ENCODE results near the gene SMIM41.

Gene SMIM41

GRCh38 chr12:52067081-52067374, 12.5 kb upstream of the SMIM41 start:
- no peak overlapping the region for H3K27ac ChIP-seq
- TF ChIP-seq ZFX (IDR thresholded peaks at IDR 0.05) (no peak), CTCF (conservative IDR thresholded peaks at IDR 0.05) (no peak)

DNA sequence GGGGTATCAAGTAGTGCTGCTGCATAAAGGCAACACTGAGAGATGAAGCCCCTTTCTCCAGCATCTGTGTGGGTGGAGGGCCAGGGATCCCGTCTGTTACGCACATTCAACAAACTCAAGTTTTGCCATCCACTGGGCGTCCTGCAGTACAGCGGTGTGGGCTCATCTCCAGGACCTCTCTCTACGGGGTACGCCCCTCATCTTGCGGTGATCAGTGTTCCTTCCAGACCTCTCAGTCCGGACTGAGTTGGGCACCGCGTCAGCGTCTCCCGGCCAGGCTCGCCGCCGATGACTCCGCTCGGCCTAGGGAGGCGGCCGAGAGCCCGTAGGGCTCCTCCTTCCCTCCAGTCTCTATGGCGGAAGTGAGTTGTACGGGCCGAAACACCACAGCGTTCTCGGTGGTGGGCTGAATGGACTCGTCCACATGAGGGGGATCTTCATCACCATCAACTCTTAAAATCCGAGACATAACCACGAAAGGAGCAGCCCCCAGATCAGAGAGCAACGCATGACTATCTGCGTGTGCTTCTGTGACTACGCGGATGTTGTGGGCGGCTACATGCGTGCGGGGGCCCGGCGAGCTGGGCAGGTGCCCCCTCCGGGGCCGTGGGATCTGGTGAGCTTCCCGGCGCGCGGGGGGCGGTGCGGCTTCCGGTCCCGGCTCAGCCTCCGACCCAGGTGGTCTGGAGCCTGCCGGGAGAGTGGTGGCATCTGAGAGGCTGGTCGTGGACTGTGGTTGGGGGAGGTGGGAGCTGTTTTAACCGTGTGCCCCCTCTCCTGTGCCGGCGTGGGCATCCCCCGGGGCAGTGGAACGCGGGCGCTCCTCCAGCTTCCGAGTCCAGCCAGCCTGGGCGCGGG, 9.9 kb upstream of the SMIM41 start, which contains the start of gene ATG101:
TSS of gene ATG101 (plus strand) at position 652 of the 858 bp plus-strand sequence. CDS start 3,673 bp downstream, outside the sequence.
- TF ChIP-seq CTCF (conservative IDR thresholded peaks at IDR 0.05) (peak; percentile 96), ZFX (IDR thresholded peaks at IDR 0.05) (no peak)
- peak within 1 kb of the TSS; percentile 88 for H3K27ac ChIP-seq

GRCh38 chr12:52070185-52070925, 9.1 kb upstream of the SMIM41 start:
- TF ChIP-seq CTCF (conservative IDR thresholded peaks at IDR 0.05): no peak
- no peak for TF ChIP-seq ZFX (IDR thresholded peaks at IDR 0.05)
- H3K27ac ChIP-seq: peak overlapping the region; percentile 88

DNA sequence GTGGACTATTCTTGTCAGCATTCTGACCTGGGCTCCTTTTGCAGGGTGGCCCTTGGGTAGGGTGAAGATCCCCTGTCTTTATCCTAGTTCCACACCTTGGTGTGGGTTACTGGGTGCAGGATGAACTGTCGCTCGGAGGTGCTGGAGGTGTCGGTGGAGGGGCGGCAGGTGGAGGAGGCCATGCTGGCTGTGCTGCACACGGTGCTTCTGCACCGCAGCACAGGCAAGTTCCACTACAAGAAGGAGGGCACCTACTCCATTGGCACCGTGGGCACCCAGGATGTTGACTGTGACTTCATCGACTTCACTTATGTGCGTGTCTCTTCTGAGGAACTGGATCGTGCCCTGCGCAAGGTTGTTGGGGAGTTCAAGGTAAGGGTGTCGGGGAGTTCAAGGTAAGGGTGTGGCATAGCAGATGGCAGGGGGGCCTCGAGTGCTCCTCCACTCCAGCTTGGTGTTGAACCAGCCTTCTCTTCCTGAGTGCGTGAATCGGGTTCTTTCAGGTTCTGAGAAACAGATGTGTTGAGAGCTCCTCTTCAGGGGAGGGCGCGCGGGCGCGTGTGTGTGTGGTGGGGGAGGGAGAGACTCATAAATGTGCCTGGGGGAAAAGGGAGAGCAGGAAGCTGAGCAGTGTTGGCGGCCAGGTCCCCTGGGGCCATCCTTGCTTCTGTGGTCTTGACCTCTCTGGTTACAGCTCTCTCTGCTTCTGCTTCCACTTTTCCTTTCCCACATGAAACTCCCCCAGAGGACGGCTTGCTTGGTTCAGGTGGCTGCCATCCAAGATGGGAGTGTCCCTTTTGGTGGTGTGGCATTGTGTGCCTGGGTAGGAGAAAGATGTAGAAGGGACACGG, 5.7 kb upstream of the SMIM41 start:
- H3K27ac ChIP-seq: peak overlapping the region; percentile 1; the same call in 1 of the 2 replicates
- no peak for TF ChIP-seq ZFX (IDR thresholded peaks at IDR 0.05)
- no peak for TF ChIP-seq CTCF (conservative IDR thresholded peaks at IDR 0.05)

DNA sequence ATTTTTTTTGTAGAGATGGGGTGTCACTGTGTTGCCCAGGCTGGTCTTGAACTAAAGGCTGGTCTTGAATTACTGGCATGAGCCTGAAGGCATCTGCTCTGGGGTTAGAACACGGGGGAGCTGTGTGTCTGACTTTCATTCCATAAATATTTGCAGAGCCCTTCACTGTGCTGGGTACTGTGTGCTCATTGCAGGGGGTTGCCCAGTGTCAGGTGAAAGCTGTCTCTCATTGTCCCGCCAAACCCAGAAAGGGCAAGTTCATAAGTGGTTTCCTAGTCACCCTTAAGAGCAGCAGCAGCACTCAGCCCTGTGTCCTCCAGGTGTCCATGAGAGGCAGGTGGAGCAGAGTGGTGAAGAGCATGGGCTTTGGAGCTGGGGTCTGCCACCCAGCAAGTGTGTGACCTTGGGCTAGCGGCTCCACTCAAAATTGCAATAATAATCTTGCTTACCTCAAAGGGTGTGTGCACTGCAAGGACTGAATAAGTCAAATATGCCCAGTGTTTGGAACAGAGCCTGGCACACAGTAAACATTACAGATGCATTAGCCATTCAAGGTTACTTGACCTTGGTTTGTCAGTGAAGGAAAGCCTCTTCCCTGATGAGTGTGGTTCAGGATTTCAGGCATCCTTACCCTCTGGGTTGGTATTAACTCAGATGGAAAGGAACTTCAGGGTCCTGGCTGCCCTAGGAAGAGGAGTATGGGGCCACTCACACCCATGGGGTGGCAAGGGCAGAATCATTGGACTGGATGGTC, 4.4 kb upstream of the SMIM41 start:
- peak overlapping the region; percentile 2 for H3K27ac ChIP-seq
- TF ChIP-seq CTCF (conservative IDR thresholded peaks at IDR 0.05) (no peak), ZFX (IDR thresholded peaks at IDR 0.05) (no peak)

DNA sequence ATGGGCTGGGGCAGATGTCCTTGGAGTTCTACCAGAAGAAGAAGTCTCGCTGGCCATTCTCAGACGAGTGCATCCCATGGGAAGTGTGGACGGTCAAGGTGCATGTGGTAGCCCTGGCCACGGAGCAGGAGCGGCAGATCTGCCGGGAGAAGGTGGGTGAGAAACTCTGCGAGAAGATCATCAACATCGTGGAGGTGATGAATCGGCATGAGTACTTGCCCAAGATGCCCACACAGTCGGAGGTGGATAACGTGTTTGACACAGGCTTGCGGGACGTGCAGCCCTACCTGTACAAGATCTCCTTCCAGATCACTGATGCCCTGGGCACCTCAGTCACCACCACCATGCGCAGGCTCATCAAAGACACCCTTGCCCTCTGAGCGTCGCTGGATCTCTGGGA, 2.7 kb upstream of the SMIM41 start:
- no peak overlapping the region for H3K27ac ChIP-seq
- TF ChIP-seq ZFX (IDR thresholded peaks at IDR 0.05) (no peak), CTCF (conservative IDR thresholded peaks at IDR 0.05) (no peak)
